Activated naive CD4-positive, alpha-beta T cell treated with anti-CD3 and anti-CD28 coated beads for 36 hours (primary cell): ENCODE results near the gene INF2. TPM values are rescaled to one million over a fixed set of nuclear protein-coding genes. Genes with fewer than 3 reads are reported as not detected.
"Not testable (repeated sequence)": the region's sequence is repeated elsewhere in the genome, so short reads cannot be mapped to it uniquely, and the experiment has no call there.

Experiments
- CTCF ChIA-PET: fragments of 350-600 bp; sonication (Branson Sonifier 250); formaldehyde crosslinking; loops from one replicate; lab custom pipeline; 2021; ENCODE audit warnings: antibody characterized with exemption; lab: Charles Lee
- DNase-seq: peaks from one replicate; pipeline ENCODE4 v3.0.0-alpha.2; 2020
- H3K27ac Mint-ChIP-seq: one replicate; pipeline ENCODE4 v1.8.0; 2021; ENCODE audit warnings: mild to moderate bottlenecking, mixed read lengths
- H3K27me3 Mint-ChIP-seq: one replicate; pipeline ENCODE4 v1.8.0; 2021; ENCODE audit warnings: low read depth, mixed read lengths
- H3K36me3 Mint-ChIP-seq: one replicate; pipeline ENCODE4 v1.8.0; 2021; ENCODE audit warnings: low read depth, mixed read lengths
- H3K4me1 Mint-ChIP-seq: one replicate; pipeline ENCODE4 v1.8.0; 2021; ENCODE audit warnings: low read depth, mixed read lengths
- H3K4me3 Mint-ChIP-seq: one replicate; pipeline ENCODE4 v1.8.0; 2021; ENCODE audit warnings: mild to moderate bottlenecking, moderate library complexity, mixed read lengths
- H3K9me3 Mint-ChIP-seq: one replicate; pipeline ENCODE4 v1.8.0; 2021; ENCODE audit warnings: mixed read lengths
- intact Hi-C: fragments of 100-400 bp; cut with micrococcal nuclease; formaldehyde crosslinking; loops from one replicate; pipeline ENCODE4 v1.15.1; 2023
- total RNA-seq, 2 experiments: library from RNA; stranded (reverse); gene quantifications; one replicate each; pipeline ENCODE4 v1.2.3, GENCODE V29; 2021

INF2 gene
- total RNA-seq, 2 experiments from 2014 or later = 50.7 to 50.9 TPM

DNA sequence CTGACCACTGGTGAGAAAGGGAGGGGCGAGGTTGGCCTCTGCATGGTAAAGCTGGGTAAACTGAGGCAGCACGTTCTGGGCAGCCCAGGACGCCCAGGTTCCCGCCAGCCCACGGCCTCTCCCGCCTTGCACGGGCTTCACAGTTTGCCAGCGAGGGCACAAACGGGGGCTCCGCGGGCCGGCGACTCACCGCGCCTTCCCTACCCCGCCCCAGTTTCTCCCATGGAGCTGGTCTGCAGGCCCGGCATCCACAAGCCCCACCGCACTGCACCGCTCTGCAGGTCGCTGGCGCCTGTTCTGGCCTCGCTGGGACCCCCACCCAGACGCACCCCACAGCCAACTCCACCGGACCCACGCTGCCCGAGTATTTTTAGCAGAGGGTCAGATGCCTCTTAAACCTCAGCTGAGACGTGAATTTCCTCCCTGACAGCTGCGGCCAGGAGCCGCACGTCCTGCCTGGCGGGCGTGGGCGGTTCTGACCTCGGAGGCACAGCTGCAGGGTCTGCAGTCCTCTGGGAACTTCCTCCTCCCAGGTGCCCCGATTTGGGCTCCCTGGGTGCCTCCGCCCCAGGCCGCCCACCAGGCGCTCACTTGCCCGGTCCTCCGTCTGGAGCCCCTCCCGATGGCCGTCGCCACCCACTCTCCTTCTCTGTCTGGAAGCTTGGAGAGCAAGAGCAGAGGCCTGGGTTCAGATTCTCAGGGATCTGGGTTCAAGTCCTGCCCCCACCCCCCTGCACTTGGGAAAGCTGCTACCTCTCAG, 29.5 kb upstream of the INF2 start:
- intact Hi-C loops = no loop called here
- Mint-ChIP-seq H3K36me3 (no peaks in the 10 kb centered on the region), H3K27me3 (no peaks in the 10 kb centered on the region), H3K27ac (no peak overlapping the region), H3K4me1 (peaks cover 37% of the 10 kb centered on the region), H3K4me3 (no peak overlapping the region), H3K9me3 (no peaks in the 10 kb centered on the region)
- CTCF ChIA-PET = no interaction called here
- DNase-seq = no peak

DNA sequence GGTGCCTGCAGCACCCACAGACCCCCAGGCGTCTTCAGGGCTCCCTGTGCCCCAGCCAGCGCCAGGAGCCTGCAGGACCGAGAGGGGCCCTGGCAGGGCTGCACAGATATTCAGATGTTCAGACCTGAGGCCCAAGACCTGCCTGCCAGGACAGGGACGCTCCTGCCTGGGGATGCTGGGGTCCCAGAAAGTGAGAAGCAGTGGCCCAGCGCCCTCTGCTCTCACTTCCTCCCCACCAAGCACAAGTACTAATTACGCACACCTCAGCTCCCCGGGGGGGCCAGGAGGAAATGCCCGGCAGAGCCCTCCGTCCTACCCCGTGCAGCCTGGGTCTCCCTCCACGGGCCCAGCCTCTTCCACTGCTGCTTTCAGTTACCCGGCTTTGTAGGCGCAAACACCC, 28.8 kb upstream of the INF2 start:
- Mint-ChIP-seq H3K36me3 (no peaks in the 10 kb centered on the region), H3K4me3 (no peak overlapping the region), H3K27ac (no peak overlapping the region), H3K27me3 (no peaks in the 10 kb centered on the region), H3K4me1 (peaks cover 44% of the 10 kb centered on the region), H3K9me3 (no peaks in the 10 kb centered on the region)
- CTCF ChIA-PET = no interaction called here
- intact Hi-C loops = no loop called here
- no peak for DNase-seq

DNA sequence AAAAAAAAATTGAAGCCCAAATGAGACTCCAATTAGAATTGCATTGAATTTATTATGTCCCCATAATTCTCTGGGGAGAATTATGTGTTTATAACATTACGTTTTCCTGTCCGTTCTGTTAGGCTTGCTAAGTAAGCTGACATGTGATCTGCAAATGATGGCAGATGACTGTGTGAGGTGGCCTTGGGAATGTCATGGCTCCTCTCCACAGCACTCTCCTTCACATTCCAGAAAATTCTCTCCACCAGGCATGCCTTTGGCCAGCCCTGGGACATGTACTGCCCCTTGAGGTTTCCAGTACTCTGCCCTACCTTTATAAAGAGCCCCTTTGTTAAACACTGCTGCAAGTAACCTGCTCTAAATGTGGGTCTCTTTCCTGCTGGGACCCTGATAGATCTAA, 28.3 kb upstream of the INF2 start:
- intact Hi-C loops = no loop called here
- H3K4me3 Mint-ChIP-seq = no peak overlapping the region
- CTCF ChIA-PET = no interaction called here
- peaks cover 44% of the 10 kb centered on the region for H3K4me1 Mint-ChIP-seq
- H3K9me3 Mint-ChIP-seq = no peaks in the 10 kb centered on the region
- no peaks in the 10 kb centered on the region for H3K27me3 Mint-ChIP-seq
- H3K36me3 Mint-ChIP-seq = no peaks in the 10 kb centered on the region
- DNase-seq = no peak
- no peak overlapping the region for H3K27ac Mint-ChIP-seq

DNA sequence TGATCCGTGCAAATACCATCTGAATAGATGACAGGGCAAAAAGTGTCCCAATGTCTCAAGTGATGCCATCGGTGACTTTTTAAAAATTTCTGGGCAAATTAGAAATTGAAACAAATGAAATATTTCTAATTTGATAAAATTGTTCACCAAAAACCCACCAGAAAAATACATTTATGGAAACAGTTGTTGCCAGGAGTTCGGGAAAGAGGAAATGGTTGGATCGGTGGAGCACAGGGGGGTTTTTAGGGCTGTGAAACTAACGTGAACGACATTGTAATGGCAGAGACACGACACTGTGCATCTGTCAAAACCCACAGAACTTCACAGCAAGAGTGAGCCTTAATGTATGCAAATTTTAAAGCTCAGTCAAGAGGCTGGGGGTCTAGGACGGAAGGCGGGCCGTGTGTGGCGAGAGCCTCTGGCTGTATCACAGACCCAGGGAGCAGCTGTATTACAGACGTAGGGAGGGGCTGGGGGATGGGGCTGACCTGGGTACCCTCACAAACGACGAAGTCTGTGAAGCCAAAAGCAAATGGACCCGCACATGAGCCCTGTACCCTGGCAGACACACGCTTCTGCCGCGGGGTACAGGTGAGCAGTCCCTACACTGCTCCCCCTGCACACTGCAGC, 27.8 kb upstream of the INF2 start:
- H3K36me3 Mint-ChIP-seq, intact Hi-C loops, DNase-seq, H3K9me3 Mint-ChIP-seq, CTCF ChIA-PET, H3K27me3 Mint-ChIP-seq, H3K27ac Mint-ChIP-seq, H3K4me3 Mint-ChIP-seq: not testable (repeated sequence)
- peaks cover 42% of the 10 kb centered on the region for H3K4me1 Mint-ChIP-seq

DNA sequence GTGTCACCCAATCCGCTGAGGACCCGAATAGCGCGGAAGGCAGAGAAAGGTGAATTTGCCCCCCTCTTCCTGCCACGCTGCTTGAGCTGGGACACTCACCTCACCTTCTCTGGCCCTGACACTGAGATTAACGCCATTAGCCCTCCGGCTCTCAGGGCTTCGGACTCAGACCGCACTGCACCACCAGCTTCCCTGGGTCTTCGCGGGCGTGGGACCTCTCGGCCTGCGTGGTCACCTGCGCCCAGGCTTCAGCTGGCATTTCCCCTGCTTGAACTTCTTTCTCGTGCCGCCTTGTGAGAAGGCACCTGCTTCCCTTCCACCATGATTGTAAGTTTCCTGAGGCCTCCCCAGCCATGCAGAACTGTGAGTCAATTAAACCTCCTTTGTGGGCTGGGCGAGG, 26.9 kb upstream of the INF2 start:
- not testable (repeated sequence) for H3K27ac Mint-ChIP-seq

DNA sequence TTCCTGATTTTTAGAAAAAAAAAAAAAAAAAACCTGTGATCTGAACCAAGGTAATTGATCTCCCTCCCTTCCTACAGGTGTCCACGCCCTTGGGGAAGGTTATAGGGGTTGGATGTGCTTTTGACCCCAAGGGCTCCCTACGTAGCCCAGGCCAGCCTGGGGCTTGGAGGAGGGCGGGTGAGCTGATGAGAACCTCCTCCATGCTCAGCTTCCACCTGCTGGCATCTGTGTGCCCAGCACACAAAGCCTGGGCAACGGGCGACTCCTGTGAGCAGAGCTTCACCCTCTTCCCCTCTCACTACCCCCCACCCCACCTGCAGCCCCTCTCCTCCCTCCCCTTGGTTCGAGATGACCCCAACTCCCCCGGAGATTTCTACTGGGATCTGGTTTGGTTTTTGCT, 25.3 kb upstream of the INF2 start:
- H3K36me3 Mint-ChIP-seq = no peaks in the 10 kb centered on the region
- no peak overlapping the region for H3K4me3 Mint-ChIP-seq
- no peaks in the 10 kb centered on the region for H3K27me3 Mint-ChIP-seq
- peaks cover 27% of the 10 kb centered on the region for H3K4me1 Mint-ChIP-seq
- no peaks in the 10 kb centered on the region for H3K9me3 Mint-ChIP-seq
- DNase-seq = no peak
- intact Hi-C loops = loop anchor here (2.0 kb wide), 1 partner anchor 27 kb away; no protein-coding TSS in a partner anchor
- CTCF ChIA-PET = no interaction called here
- no peak overlapping the region for H3K27ac Mint-ChIP-seq

More for the DNA sequence above, 26.9 kb upstream of the INF2 start:
- H3K27me3 Mint-ChIP-seq, intact Hi-C loops, H3K4me3 Mint-ChIP-seq, H3K9me3 Mint-ChIP-seq, CTCF ChIA-PET, DNase-seq, H3K36me3 Mint-ChIP-seq: not testable (repeated sequence)
- peaks cover 36% of the 10 kb centered on the region for H3K4me1 Mint-ChIP-seq

DNA sequence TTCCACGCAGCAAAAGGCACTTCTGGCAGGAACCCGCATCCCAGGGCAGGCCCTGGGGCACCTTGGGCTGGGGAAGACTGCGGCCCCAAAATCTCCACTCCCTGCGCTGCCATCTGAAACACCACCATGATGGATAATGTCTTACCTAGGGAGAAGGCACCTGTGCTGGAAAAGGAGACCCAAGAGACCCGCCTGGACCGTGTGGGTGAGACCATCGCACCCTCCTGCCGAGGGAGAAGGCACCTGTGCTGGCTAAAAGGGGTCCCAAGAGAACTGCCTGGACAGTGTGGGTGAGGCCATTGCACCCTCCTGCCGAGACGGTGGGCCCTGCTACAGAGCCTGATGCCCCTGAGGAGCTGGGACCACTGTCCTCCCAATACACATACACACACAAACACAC, 24.8 kb upstream of the INF2 start:
- DNase-seq = no peak
- Mint-ChIP-seq H3K4me3 (no peak overlapping the region), H3K4me1 (peaks cover 27% of the 10 kb centered on the region), H3K27ac (no peak overlapping the region), H3K27me3 (no peaks in the 10 kb centered on the region), H3K36me3 (no peaks in the 10 kb centered on the region), H3K9me3 (no peaks in the 10 kb centered on the region)
- CTCF ChIA-PET = no interaction called here
- intact Hi-C loops = loop anchor here (2.0 kb wide), 1 partner anchor 26 kb away; no protein-coding TSS in a partner anchor

DNA sequence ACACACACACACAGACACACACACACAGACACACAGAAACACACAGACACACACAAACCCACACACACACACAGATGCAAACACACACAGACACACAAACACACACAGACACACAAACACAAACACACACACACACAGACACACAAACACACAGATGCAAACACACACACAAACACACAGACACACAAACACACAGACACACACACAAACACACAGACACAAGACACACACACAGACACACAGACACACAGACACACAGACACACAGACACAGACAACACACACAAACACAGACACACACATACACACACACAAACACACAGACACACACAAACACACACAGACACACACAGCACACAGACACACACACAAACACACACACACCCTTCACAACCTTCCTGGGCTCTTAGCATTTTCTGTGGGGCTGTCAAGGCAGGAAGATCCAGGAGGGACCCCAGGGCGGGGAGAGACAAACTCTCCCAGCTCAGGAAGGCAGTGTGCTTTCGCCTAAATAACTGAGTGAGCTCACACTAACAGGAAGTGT, 24.2 kb upstream of the INF2 start:
- DNase-seq = no peak
- H3K4me3 Mint-ChIP-seq = no peak overlapping the region
- no peaks in the 10 kb centered on the region for H3K36me3 Mint-ChIP-seq
- peaks cover 22% of the 10 kb centered on the region for H3K4me1 Mint-ChIP-seq
- H3K9me3 Mint-ChIP-seq = no peaks in the 10 kb centered on the region
- no peaks in the 10 kb centered on the region for H3K27me3 Mint-ChIP-seq
- intact Hi-C loops = loop anchor here (1.0 to 2.0 kb wide), 3 partner anchors 12 to 43 kb away; no protein-coding TSS in a partner anchor
- peak overlapping the region; percentile 64 for H3K27ac Mint-ChIP-seq
- CTCF ChIA-PET = interaction anchor here (1.1 to 1.5 kb wide), 2 partner anchors 33 to 86 kb away, joined by 4 to 6 read pairs; no protein-coding TSS in a partner anchor

DNA sequence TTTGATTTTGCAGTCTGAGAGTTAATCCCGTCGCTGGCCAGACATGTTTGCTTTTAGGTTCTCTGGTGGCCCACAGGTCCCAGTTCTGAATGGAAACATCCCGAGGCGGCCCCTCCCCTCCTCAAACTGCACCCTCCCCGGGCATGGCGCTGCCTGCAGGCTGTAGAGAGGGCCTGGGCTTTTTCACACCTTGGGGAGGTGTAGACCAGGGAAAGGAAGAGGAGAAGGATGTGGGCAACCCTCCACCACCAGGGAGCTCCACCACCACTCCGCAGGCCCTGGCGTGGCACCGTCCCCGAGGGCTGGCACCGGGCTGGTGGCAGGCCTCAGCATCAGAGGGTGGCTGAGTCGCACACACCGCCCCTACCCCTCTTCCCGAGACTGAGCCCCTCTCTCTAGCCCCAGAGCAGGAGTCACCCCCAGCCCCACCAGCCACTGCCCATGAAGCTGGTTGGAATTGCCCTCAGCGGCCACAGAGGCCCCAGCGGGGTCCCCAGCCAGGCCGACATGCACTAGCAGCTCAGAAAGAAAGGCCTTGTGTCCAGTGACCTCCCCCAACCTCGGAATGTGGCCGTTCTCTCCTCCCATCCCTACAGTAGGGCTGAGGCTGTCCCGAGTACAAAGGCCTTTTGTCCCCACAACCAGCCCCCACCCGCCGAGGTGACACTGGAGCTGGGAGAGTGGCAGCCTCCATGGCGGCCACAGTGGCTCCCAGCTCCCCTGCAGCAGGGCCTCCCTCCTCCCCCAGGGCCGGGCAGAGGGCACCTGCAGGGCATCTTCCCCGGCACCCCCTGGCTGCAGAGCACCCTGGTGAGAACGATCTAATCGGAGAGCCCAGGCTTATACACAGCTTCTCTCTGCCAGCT, 23.5 kb upstream of the INF2 start:
- CTCF ChIA-PET = interaction anchor here (0.7 to 1.5 kb wide), 7 partner anchors 12 to 103 kb away, joined by 3 to 7 read pairs (median 4); no protein-coding TSS in a partner anchor
- intact Hi-C loops = loop anchor here (1.0 to 2.0 kb wide), 3 partner anchors 11 to 42 kb away; no protein-coding TSS in a partner anchor
- Mint-ChIP-seq H3K27ac (no peak overlapping the region), H3K36me3 (no peaks in the 10 kb centered on the region), H3K9me3 (no peaks in the 10 kb centered on the region), H3K4me3 (no peak overlapping the region), H3K27me3 (no peaks in the 10 kb centered on the region), H3K4me1 (peaks cover 20% of the 10 kb centered on the region)
- DNase-seq = peak; percentile 77

DNA sequence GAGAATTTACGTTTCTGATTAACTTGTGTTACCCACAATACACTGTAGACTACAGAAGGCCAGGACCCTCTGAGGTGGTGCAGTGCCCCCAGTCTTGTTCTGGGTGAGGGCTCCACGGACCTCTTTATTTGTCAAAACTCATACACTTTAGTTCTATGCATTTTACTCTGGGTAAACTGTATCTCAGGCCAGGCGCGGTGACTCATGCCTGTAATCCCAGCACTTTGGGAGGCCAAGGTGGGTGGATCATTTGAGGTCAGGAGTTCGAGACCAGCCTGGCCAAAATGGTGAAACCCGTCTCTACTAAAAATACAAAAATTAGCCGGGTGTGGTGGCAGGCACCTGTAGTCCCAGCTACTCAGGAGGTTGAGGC, 22.9 kb upstream of the INF2 start:
- DNase-seq, H3K4me3 Mint-ChIP-seq, H3K9me3 Mint-ChIP-seq, intact Hi-C loops, H3K36me3 Mint-ChIP-seq, H3K27ac Mint-ChIP-seq, H3K27me3 Mint-ChIP-seq: not testable (repeated sequence)
- H3K4me1 Mint-ChIP-seq = peaks cover 20% of the 10 kb centered on the region
- CTCF ChIA-PET = interaction anchor here (0.7 to 1.5 kb wide), 7 partner anchors 11 to 102 kb away, joined by 3 to 7 read pairs (median 4); no protein-coding TSS in a partner anchor

DNA sequence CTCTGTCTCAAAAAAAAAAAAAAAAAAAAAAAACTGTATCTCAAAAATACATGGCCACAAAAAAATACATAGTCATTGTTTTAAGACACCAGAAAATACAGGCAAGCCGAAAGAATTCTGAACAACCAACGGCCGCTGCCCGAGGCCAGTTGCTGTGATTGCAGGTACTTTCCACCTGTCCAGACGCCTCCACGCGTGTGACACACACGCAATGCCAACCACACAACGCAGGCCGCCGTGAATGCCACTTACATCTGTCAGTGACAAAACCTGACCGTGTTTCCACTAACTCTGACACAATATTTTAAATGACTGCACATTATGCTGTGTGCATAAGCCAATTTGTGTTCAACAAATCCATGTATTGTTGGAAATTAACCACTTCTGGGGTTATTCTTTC, 22.4 kb upstream of the INF2 start:
- CTCF ChIA-PET = interaction anchor here (1.0 to 1.4 kb wide), 3 partner anchors 10 to 102 kb away, joined by 3 read pairs; no protein-coding TSS in a partner anchor
- H3K27me3 Mint-ChIP-seq = no peaks in the 10 kb centered on the region
- intact Hi-C loops = no loop called here
- no peaks in the 10 kb centered on the region for H3K36me3 Mint-ChIP-seq
- H3K4me3 Mint-ChIP-seq = no peak overlapping the region
- peaks cover 20% of the 10 kb centered on the region for H3K4me1 Mint-ChIP-seq
- no peak overlapping the region for H3K27ac Mint-ChIP-seq
- no peaks in the 10 kb centered on the region for H3K9me3 Mint-ChIP-seq
- no peak for DNase-seq

DNA sequence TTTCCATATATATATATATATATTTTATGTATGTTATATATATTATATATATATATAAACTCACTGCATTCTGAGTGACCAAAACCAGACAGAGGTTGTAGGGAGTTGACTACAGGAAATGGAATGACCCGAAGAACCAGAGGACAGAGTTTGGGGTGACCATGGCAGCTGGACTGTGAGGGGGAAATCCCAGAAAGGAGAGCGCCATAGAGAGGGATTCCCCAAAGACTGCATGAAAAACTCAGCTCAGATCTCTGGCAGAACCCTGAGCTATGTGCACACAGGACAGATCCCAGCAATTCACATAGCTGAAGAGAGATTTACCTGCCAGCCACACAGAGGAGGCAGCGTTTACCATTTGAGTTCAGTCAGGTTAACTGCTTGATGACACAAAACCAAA, 19.7 kb upstream of the INF2 start:
- Mint-ChIP-seq H3K4me1 (peaks cover 21% of the 10 kb centered on the region), H3K9me3 (no peaks in the 10 kb centered on the region), H3K4me3 (no peak overlapping the region), H3K27me3 (no peaks in the 10 kb centered on the region), H3K36me3 (no peaks in the 10 kb centered on the region), H3K27ac (no peak overlapping the region)
- intact Hi-C loops = no loop called here
- CTCF ChIA-PET = interaction anchor here (1.0 to 1.1 kb wide), 2 partner anchors 12 to 37 kb away, joined by 4 read pairs; no protein-coding TSS in a partner anchor
- no peak for DNase-seq
